Subcutaneous adipose tissue (tissue), 4 donors: ENCODE measurements around the gene HGFAC. TPM values are rescaled to one million over a fixed set of nuclear protein-coding genes. Genes with fewer than 3 reads are reported as not detected.

Source experiments
- total RNA-seq, 4 donors: library from RNA; depleted of rRNA; stranded (reverse); fragments of >200 nt; gene quantifications; one replicate each; pipeline ENCODE4 v1.1.0, GENCODE V29; 2016
- TF ChIP-seq, protein P1 (sequence below): fragments of 450-650 bp; IDR thresholded peaks from one replicate; pipeline ENCODE4 v1.5.1; 2016; ENCODE audit warnings: low read depth, mild to moderate bottlenecking, control low read depth, antibody characterized with exemption, moderate library complexity

Gene HGFAC
- total RNA-seq, 4 donors from 2014 or later, result not detected

DNA sequence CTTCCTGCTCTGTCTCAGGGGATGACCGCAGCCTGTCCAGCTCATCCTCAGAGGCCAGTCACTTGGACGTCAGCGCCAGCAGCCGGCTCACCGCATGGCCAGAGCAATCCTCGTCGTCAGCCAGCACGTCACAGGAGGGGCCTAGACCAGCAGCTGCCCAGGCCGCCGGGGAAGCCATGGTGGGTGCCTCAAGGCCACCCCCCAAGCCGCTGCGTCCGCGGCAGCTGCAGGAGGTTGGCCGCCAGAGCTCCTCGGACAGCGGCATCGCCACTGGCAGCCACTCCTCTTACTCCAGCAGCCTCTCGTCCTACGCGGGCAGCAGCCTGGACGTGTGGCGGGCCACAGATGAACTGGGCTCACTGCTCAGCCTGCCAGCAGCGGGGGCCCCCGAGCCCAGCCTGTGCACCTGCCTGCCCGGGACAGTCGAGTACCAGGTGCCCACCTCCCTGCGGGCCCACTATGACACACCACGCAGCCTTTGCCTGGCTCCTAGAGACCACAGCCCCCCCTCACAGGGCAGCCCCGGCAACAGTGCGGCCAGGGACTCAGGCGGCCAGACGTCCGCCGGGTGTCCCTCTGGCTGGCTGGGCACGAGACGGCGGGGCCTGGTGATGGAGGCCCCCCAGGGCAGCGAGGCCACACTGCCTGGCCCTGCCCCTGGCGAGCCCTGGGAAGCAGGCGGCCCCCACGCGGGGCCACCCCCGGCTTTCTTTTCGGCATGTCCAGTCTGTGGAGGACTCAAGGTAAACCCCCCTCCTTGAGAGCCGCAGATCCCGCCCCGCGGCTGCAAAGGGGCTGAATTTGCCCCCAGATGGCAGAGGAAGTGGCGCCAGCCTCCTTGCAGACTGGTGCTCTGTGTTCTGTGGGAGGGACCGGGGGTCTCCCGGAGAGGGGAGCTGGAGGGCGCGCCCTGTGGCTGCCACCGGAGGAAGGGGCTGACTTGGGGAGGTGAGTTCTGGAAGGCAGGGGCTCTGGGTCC is 51.3 kb downstream of the HGFAC start:
- TF ChIP-seq, protein P1, sequence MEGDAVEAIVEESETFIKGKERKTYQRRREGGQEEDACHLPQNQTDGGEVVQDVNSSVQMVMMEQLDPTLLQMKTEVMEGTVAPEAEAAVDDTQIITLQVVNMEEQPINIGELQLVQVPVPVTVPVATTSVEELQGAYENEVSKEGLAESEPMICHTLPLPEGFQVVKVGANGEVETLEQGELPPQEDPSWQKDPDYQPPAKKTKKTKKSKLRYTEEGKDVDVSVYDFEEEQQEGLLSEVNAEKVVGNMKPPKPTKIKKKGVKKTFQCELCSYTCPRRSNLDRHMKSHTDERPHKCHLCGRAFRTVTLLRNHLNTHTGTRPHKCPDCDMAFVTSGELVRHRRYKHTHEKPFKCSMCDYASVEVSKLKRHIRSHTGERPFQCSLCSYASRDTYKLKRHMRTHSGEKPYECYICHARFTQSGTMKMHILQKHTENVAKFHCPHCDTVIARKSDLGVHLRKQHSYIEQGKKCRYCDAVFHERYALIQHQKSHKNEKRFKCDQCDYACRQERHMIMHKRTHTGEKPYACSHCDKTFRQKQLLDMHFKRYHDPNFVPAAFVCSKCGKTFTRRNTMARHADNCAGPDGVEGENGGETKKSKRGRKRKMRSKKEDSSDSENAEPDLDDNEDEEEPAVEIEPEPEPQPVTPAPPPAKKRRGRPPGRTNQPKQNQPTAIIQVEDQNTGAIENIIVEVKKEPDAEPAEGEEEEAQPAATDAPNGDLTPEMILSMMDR, result no peak

DNA sequence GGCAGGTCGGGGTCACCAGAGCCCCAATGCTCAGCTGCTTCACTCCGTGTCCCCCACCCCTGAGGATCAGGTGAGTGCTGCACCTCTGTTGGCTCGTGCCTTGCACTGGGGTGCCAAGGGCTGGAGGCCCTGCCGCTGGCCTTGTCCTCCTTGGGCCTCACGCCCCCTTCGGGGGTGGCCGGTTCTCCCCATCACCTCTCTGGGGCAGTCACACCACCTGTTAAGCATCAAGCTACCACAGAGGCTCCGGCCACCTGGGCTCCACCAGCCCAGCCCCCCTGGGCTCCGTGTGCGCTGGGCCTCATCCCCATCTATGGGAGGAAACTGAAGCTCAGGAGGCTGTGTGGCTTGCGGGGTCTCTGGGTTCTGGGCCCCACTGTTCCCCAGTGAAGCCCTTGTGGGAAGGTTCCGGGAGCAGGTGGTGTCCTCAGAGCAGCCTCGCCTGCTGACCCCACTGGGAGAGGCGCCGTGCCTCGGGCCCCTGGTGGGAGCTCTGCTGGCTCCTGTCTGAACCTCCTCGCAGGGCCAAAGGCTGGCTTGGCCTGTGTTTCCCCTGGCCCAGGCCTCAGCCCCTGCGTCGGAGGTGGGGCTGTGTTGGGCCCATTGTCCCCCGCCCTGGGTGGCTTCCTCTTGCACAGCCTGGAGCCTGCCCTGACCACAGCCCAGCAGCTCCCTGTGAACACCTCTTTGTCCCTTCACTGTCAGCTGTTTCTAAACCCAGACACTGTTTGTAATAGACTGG is 52.1 kb downstream of the HGFAC start:
- TF ChIP-seq, protein P1, result no peak

DNA sequence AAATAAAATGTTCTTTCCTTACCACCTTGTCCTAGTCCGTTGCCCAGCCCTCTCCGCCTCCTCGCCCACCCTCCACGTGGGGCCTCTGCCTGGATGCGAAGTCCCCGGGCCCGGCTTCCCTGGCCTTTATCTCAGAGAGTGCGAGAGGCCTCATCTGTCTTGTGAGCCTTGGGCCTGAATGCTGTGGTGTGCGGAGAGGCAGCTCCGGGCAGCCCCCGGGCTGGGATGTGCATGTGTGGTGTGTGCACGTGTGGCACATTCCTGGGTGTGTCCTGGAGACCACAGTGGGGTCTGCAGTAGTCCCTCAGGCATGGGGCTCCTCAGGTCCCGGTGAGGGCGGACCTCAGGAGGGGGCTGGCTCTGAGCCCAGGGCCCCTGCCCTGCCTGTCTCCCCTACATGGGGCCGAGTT is 52.7 kb downstream of the HGFAC start:
- TF ChIP-seq, protein P1, result no peak

DNA sequence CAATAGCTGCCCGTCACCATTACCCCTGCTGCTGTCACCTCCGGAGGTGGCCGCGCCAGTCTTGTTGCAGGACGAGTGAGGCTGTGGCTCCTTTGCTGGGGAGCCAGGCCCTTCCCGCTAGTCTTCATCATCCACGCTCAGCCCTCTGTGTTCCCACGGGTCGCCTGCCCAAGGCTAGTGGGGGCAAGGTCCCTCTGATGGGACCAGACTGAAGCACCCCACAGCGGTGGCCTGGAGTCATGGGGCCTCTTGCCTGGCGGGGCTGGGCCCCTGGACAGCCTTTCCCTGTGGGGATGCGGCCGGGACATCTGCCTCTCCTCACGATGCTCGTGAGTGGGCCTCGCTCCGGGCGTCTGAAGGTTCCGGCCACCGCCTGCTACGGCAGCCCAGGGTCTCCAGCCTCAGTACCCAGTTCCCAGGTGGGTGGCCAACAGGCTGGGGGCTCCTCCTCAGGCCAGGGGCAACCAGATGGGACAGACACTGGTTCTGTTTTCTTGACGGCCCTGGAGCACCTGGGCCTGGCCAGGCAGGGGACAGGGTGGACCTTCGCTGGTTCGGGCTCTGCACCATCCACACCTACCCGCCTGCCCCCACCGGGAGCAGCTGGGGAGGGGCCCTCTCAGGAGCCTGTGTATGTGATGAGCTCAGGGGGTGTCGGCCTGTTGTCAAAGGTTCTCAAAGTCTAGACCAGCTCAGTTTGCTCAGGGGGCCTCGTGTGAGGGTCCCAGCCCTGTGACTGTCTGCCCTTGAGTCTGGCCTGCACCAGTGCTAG is 53.6 kb downstream of the HGFAC start:
- TF ChIP-seq, protein P1, result no peak

DNA sequence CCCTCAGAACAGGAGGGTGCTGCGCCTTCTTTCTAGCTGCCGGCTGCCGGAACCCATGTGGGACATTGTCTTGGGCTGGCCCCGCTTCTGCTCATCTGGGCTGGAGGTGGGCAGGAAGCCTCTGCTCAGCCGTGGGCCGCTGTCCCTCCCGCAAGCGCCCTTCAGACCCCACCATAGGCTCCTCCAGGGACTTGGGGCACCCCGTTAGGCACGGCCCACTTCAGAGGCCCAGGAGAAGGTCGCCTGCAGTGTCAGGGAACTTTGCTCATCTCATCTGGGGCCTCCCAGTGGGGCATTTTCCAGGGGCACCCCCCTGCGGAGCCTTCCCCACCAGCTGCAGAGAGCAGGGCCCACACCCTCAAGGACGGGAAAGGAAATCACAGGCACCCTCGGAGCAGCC is 54.3 kb downstream of the HGFAC start:
- TF ChIP-seq, protein P1, result no peak

DNA sequence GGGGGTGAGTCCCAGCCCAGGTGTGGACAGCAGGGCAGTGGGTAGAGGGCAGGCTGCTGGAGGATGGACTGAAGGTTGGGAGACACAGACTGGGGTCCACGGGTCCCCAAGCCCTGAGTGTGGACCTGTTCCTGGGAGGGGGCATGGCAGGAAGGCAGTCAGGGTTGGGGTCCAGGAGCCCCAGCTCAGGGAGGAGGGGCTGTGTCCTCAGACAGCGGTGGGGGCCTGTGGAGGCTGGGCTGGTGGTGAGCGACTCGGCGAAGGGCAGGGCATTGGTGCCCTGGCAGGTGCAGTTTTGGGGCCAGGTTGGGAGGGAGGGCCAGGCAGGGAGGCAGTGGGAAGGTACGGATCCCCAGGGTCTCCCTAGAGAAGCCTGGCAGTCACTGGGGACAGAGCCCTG is 55.3 kb downstream of the HGFAC start:
- TF ChIP-seq, protein P1, result no peak
